Measurements from ENCODE around the gene GCK.

The GCK gene

DNA sequence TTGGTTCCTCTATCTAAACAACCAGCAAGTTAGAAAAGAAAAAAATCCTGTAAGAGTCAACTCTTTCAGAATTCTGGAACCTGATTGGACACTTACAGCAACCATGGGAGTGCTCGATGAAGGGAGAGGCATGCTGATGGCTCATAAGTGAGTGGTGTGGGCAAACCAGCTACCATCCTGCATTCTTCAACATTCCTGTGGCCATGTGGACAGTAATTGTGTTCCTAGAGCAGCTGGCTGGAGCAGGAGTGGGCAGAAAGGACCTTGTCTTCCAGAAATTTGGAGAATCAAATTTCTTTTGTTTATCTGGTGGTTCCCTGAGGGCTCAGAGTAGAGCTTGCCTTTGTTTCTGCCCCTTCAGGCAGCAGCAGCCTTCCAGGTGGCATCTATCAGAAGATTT, 25.6 kb downstream of the GCK start:
- TF ChIP-seq, protein P1, sequence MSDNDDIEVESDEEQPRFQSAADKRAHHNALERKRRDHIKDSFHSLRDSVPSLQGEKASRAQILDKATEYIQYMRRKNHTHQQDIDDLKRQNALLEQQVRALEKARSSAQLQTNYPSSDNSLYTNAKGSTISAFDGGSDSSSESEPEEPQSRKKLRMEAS (IDR thresholded peaks at IDR 0.05) = peak; percentile 91
- no peak for TF ChIP-seq TAF1 (IDR thresholded peaks at IDR 0.05; ENCODE audit: low read depth)
- TF ChIP-seq RAD21 (IDR thresholded peaks at IDR 0.05; ENCODE audit: low read depth) = no peak
- TF ChIP-seq TCF12 (IDR thresholded peaks at IDR 0.05; ENCODE audit: low read depth) = peak; percentile 73
- TF ChIP-seq ZBTB7A (IDR thresholded peaks at IDR 0.05; ENCODE audit: low read depth) = no peak
- TF ChIP-seq TEAD4 (IDR thresholded peaks at IDR 0.05) = peak; percentile 89
- TF ChIP-seq, protein P2, sequence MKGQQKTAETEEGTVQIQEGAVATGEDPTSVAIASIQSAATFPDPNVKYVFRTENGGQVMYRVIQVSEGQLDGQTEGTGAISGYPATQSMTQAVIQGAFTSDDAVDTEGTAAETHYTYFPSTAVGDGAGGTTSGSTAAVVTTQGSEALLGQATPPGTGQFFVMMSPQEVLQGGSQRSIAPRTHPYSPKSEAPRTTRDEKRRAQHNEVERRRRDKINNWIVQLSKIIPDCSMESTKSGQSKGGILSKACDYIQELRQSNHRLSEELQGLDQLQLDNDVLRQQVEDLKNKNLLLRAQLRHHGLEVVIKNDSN (IDR thresholded peaks at IDR 0.05) = peak; percentile 53; the same call in 1 of the 2 replicates
- peak; percentile 41; the same call in 1 of the 2 replicates for TF ChIP-seq EP300 (IDR thresholded peaks at IDR 0.05; ENCODE audit: borderline replicate concordance)
- 0 out of 2 replicates have a peak, but pooled peaks have one; percentile 33 for TF ChIP-seq YY1 (IDR thresholded peaks at IDR 0.05; ENCODE audit: low read depth)
- peak; percentile 55; the same call in 1 of the 2 replicates for TF ChIP-seq FOXM1 (IDR thresholded peaks at IDR 0.05; ENCODE audit: borderline replicate concordance, low read depth)
- TF ChIP-seq CREB1 (IDR thresholded peaks at IDR 0.05; ENCODE audit: low read depth) = no peak

DNA sequence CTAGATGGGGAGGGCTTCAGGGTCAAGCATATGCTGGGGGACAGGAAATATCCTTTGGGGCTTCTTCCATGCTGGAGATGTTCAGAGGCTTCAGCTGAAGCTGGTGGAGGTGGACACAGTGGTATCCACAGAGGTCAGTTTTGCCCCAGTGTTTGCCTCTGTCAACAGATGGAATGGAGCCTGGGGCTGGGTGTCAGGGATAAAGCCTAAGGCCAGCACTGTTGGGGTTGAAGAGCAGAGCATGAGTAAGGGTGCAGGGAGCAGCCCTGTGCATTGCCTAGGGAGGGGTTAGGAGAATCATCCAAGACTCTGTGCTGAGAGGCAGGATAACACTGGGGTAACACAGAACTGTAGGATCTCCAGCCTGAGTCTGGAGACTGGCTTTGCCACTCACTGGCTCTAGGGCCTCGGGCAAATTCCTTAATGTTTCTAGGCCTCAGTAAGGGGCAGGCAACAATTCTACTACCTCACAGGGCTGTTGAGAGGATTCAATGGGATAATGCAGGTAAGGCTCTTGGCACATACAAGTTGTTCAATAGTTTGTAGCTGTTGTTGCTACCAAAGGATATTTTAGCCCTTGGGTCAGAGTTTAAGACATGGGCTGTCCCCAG, 26.3 kb downstream of the GCK start:
- TF ChIP-seq EGR1 (IDR thresholded peaks at IDR 0.05) (no peak), CREB1 (IDR thresholded peaks at IDR 0.05; ENCODE audit: low read depth) (no peak), NFIC (IDR thresholded peaks at IDR 0.05) (no peak), RAD21 (IDR thresholded peaks at IDR 0.05; ENCODE audit: low read depth) (no peak), TAF1 (IDR thresholded peaks at IDR 0.05; ENCODE audit: low read depth) (no peak), YY1 (IDR thresholded peaks at IDR 0.05; ENCODE audit: low read depth) (no peak), ZBTB7A (IDR thresholded peaks at IDR 0.05; ENCODE audit: low read depth) (no peak)
- TF ChIP-seq, protein P2 (IDR thresholded peaks at IDR 0.05) = no peak
- TF ChIP-seq, protein P3, sequence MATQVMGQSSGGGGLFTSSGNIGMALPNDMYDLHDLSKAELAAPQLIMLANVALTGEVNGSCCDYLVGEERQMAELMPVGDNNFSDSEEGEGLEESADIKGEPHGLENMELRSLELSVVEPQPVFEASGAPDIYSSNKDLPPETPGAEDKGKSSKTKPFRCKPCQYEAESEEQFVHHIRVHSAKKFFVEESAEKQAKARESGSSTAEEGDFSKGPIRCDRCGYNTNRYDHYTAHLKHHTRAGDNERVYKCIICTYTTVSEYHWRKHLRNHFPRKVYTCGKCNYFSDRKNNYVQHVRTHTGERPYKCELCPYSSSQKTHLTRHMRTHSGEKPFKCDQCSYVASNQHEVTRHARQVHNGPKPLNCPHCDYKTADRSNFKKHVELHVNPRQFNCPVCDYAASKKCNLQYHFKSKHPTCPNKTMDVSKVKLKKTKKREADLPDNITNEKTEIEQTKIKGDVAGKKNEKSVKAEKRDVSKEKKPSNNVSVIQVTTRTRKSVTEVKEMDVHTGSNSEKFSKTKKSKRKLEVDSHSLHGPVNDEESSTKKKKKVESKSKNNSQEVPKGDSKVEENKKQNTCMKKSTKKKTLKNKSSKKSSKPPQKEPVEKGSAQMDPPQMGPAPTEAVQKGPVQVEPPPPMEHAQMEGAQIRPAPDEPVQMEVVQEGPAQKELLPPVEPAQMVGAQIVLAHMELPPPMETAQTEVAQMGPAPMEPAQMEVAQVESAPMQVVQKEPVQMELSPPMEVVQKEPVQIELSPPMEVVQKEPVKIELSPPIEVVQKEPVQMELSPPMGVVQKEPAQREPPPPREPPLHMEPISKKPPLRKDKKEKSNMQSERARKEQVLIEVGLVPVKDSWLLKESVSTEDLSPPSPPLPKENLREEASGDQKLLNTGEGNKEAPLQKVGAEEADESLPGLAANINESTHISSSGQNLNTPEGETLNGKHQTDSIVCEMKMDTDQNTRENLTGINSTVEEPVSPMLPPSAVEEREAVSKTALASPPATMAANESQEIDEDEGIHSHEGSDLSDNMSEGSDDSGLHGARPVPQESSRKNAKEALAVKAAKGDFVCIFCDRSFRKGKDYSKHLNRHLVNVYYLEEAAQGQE (IDR thresholded peaks at IDR 0.05; ENCODE audit: low read depth) = no peak
- TF ChIP-seq, protein P1 (IDR thresholded peaks at IDR 0.05) = no peak

DNA sequence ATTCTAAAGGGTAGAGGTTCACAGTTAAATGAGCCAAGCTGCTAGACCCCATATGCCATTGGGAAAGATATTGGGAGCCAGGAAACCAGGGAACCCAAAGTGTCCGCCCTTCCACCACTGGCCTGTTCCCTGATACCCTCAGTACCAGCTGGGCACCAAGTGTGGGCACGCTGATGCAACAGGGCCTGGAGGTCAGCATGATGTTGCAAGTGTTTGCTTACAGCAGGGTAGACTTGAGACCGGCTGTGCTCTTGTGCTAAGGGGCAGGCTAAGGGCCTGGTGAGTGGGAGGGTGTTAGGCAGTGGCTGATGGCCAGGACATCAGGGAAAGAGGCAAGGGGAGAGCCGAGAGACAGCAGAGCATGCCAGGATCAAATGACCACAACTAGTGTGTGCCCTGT, 27.1 kb downstream of the GCK start:
- TF ChIP-seq, protein P3 (IDR thresholded peaks at IDR 0.05; ENCODE audit: low read depth) = no peak
- TF ChIP-seq CREB1 (IDR thresholded peaks at IDR 0.05; ENCODE audit: low read depth) (no peak), NFIC (IDR thresholded peaks at IDR 0.05) (no peak), TAF1 (IDR thresholded peaks at IDR 0.05; ENCODE audit: low read depth) (no peak), CEBPB (IDR thresholded peaks at IDR 0.05) (no peak), FOXM1 (IDR thresholded peaks at IDR 0.05; ENCODE audit: borderline replicate concordance, low read depth) (no peak), TCF12 (IDR thresholded peaks at IDR 0.05; ENCODE audit: low read depth) (no peak), EGR1 (IDR thresholded peaks at IDR 0.05) (no peak), TEAD4 (IDR thresholded peaks at IDR 0.05) (no peak), ZBTB7A (IDR thresholded peaks at IDR 0.05; ENCODE audit: low read depth) (no peak), EP300 (IDR thresholded peaks at IDR 0.05; ENCODE audit: borderline replicate concordance) (no peak), YY1 (IDR thresholded peaks at IDR 0.05; ENCODE audit: low read depth) (no peak)
- TF ChIP-seq, protein P1 (IDR thresholded peaks at IDR 0.05) = no peak

DNA sequence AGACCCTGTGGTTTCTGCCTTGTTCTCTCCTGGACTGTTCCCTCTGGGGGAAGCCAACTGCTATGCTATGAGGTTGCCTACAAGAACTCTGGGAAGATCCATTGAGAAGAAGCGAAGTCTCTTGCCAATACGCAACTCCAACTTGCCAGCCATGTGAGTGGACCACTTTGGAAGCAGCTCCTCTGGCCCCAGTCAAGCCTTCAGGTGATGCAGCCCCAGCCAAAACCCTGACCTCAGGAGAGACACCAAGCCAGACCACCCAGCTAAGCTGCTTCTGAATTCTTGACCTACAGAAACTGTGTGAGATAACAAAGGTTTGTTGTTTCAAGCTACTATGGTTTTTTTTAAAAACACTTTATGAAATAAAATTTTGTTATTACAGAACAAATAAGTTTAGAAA, 27.9 kb downstream of the GCK start:
- TF ChIP-seq EGR1 (IDR thresholded peaks at IDR 0.05) = no peak
- TF ChIP-seq, protein P2 (IDR thresholded peaks at IDR 0.05) = no peak
- no peak for TF ChIP-seq EP300 (IDR thresholded peaks at IDR 0.05; ENCODE audit: borderline replicate concordance)
- TF ChIP-seq ZBTB7A (IDR thresholded peaks at IDR 0.05; ENCODE audit: low read depth) = no peak
- no peak for TF ChIP-seq NFIC (IDR thresholded peaks at IDR 0.05)
- TF ChIP-seq, protein P1 (IDR thresholded peaks at IDR 0.05) = no peak
- TF ChIP-seq YY1 (IDR thresholded peaks at IDR 0.05; ENCODE audit: low read depth) = no peak
- no peak for TF ChIP-seq FOXM1 (IDR thresholded peaks at IDR 0.05; ENCODE audit: borderline replicate concordance, low read depth)
- no peak for TF ChIP-seq CREB1 (IDR thresholded peaks at IDR 0.05; ENCODE audit: low read depth)
- no peak for TF ChIP-seq RAD21 (IDR thresholded peaks at IDR 0.05; ENCODE audit: low read depth)
- TF ChIP-seq TCF12 (IDR thresholded peaks at IDR 0.05; ENCODE audit: low read depth) = no peak
- no peak for TF ChIP-seq CEBPB (IDR thresholded peaks at IDR 0.05)
- TF ChIP-seq TAF1 (IDR thresholded peaks at IDR 0.05; ENCODE audit: low read depth) = no peak
- TF ChIP-seq, protein P3 (IDR thresholded peaks at IDR 0.05; ENCODE audit: low read depth) = no peak
- TF ChIP-seq TEAD4 (IDR thresholded peaks at IDR 0.05) = no peak
